Measurements from ENCODE around the gene NEBL.

NEBL gene

DNA sequence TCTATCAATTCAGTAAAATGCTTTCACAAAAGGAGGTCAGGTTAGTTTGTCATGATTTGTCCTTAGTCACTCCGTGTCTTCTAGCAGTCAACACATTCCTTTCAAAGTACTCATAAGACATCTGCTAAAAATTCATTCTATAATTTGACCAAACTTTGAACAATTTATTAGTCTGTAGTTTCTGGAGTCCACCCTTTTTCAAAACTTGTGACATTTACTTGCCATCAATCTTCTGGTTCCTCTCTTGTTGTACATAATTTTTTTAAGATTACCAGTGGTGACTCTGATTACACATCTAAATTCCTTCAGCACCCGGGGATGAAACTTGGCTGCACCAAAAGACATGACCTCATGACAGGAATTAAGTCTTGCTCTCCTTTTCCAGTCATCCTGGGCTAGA, 130.1 kb downstream of the NEBL start:
- DNase-seq (ENCODE audit: extremely low read depth, low read depth), result no peak

DNA sequence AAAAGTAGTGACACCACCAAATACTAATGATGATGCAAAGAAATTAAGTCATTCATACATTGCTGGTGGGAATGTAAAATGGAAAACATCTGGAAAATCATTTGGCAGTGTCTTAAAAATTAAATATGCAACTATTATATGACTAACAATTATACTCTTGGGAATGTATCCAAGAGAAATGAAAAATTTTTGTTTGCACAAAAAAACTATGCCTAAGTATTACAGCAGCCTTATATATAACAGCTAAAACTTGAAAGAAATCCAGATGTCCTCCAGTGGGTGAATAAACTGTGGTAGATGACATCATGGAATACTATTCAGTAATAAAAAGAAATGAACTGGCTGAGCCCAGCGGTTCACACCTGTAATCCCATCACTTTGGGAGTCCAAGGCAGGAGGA, 132.0 kb downstream of the NEBL start:
- no peak for DNase-seq (ENCODE audit: extremely low read depth, low read depth)
- TF ChIP-seq, protein P1, sequence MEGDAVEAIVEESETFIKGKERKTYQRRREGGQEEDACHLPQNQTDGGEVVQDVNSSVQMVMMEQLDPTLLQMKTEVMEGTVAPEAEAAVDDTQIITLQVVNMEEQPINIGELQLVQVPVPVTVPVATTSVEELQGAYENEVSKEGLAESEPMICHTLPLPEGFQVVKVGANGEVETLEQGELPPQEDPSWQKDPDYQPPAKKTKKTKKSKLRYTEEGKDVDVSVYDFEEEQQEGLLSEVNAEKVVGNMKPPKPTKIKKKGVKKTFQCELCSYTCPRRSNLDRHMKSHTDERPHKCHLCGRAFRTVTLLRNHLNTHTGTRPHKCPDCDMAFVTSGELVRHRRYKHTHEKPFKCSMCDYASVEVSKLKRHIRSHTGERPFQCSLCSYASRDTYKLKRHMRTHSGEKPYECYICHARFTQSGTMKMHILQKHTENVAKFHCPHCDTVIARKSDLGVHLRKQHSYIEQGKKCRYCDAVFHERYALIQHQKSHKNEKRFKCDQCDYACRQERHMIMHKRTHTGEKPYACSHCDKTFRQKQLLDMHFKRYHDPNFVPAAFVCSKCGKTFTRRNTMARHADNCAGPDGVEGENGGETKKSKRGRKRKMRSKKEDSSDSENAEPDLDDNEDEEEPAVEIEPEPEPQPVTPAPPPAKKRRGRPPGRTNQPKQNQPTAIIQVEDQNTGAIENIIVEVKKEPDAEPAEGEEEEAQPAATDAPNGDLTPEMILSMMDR (IDR thresholded peaks at IDR 0.05; ENCODE audit: low read depth, low read length), result no peak

More for the DNA sequence above, 130.1 kb downstream of the NEBL start:
- TF ChIP-seq, protein P1 (IDR thresholded peaks at IDR 0.05; ENCODE audit: low read depth, low read length), result no peak

DNA sequence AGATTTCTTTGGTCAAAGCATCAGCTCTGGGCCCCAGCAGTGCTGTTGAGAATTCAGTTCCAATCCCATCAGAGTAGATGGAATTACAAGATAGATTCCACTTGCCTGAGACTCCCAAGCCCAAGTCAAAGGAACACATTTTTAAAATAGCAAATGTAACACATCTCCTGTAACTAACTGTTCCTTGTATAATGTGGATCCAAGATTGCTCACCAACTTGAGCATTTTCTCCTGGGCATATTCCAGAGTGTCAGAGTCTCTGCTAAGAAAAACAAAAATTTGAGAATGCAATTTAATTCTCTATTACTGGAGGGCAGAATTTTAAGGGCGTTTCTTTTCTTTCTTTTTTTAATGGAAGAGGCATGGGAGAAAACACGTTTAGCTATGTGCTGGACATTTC, 136.7 kb downstream of the NEBL start:
- TF ChIP-seq, protein P1 (IDR thresholded peaks at IDR 0.05; ENCODE audit: low read depth, low read length), result no peak

DNA sequence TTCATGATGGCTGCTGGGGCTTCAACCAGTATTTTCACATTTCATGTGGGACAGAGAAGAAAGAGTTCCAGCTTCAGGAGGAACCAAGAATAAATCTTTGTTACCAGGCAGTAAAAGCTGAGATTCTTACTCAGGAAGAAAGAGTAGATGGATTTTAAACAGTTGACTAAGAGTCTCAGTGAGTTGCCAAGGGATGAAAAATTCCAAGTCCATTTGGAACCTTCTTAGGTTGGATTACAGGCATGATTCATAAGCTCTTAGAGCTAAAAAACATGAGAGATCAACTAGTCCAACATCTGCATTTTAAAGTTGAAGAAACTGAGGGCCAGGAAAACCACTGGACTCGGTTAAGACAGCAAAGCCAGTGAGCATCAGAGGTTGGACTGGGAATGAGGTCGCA, 148.6 kb downstream of the NEBL start:
- no peak for DNase-seq (ENCODE audit: extremely low read depth, low read depth)
- TF ChIP-seq, protein P1 (IDR thresholded peaks at IDR 0.05; ENCODE audit: low read depth, low read length), result no peak

More for the DNA sequence above, 136.7 kb downstream of the NEBL start:
- no peak for DNase-seq (ENCODE audit: extremely low read depth, low read depth)

- no peak for DNase-seq (ENCODE audit: extremely low read depth, low read depth)
- TF ChIP-seq, protein P1 (IDR thresholded peaks at IDR 0.05; ENCODE audit: low read depth, low read length), result no peak
Measured at GRCh38 chr10:20747782-20748181, 149.3 kb downstream of the NEBL start.

- TF ChIP-seq, protein P1 (IDR thresholded peaks at IDR 0.05; ENCODE audit: low read depth, low read length), result no peak
Measured at GRCh38 chr10:20746856-20747255, 150.3 kb downstream of the NEBL start.

GRCh38 chr10:20745556-20746375, 151.3 kb downstream of the NEBL start:
- TF ChIP-seq, protein P1 (IDR thresholded peaks at IDR 0.05; ENCODE audit: low read depth, low read length), result no peak
- no peak for DNase-seq (ENCODE audit: extremely low read depth, low read depth)

More at GRCh38 chr10:20746856-20747255, 150.3 kb downstream of the NEBL start:
- DNase-seq (ENCODE audit: extremely low read depth, low read depth), result no peak

Measured in AG09319 (cell line).